ENCODE measurements around the gene RAD9A. TPM values are rescaled to one million over a fixed set of nuclear protein-coding genes. Genes with fewer than 3 reads are reported as not detected.
A peak's percentile ranks its signal among the peaks of the same experiment; 100 is the strongest.
"Not testable (repeated sequence)": the region's sequence is repeated elsewhere in the genome, so short reads cannot be mapped to it uniquely, and the experiment has no call there.

The RAD9A gene
- total and polyA plus RNA-seq, 7 experiments from 2014 or later = 6.3 to 48.0 (median 31.0) TPM

DNA sequence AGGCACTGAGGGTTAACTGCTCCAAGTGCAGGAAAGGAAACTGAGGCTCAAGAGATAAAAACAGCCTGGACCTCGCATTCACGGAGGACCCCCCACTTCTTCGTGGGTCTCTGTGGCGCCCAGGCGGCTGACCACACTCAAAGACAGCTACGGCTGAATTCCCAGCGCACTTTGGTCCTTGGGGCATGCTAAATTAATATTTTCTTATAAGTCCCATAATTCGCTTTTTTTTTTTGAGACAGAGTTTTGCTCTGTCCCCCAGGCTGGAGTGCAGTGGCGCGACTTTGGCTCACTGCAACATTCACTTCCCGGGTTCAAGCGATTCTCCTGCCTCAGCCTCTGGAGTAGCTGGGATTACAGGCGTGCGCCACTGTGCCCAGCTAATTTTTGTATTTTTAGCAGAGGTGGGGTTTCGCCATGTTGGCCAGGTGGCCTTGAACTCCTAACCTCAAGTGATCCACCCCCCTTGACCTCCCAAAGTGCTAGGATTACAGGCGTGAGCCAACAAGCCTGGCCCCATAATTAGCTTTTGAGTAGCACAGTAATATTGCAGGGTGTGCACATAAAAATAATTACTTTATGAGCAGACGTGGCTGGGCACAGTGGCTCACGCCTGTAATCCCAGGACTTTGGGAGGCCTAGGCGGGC lies 10.5 kb downstream of the RAD9A start:
- CTCF ChIA-PET = interaction anchor here (0.6 to 6.4 kb wide), 14 partner anchors 11 to 260 kb away, joined by 3 to 67 read pairs (median 4); partner anchors contain the start of genes PITPNM1 and PTPRCAP
- not testable (repeated sequence) for H3K27me3 ChIP-seq (ENCODE audit: control insufficient read depth in 2 of 2, insufficient read depth in 2 of 2, low read length in 2 of 2); H3K9me3 Mint-ChIP-seq; H3K9me3 ChIP-seq (ENCODE audit: control insufficient read depth in 2 of 3, low read length in 3 of 3); ATAC-seq; H3K27me3 Mint-ChIP-seq
- Mint-ChIP-seq H3K27ac (peak overlapping the region; percentile 66 to 97 (median 95)), H3K4me3 (peak overlapping the region; percentile 72 to 100 (median 96)), H3K36me3 (peaks cover 0 to 49% (median 7%) of the 10 kb centered on the region in 5 donors), H3K4me1 (peaks cover 23 to 59% (median 52%) of the 10 kb centered on the region in 7 donors)
- peak overlapping the region; percentile 98 for H3K4me3 ChIP-seq (ENCODE audit: low read length)
- peaks cover 58 to 63% of the 10 kb centered on the region in 2 donors for H3K4me1 ChIP-seq (ENCODE audit: control insufficient read depth in 2 of 2, insufficient read depth in 2 of 2, low read length in 2 of 2)
- peaks cover 14 to 53% (median 19%) of the 10 kb centered on the region in 3 experiments for H3K36me3 ChIP-seq (ENCODE audit: control insufficient read depth in 2 of 3, insufficient read depth in 3 of 3, low read length in 3 of 3)
- peak overlapping the region; percentile 87 for H3K27ac ChIP-seq (ENCODE audit: low read depth, low read length)
- POLR2A ChIA-PET = interaction anchor here (0.6 to 25.4 kb wide), 26 partner anchors 9 to 281 kb away, joined by 3 to 1530 read pairs (median 6); partner anchors contain the start of genes AIP, ANKRD13D, CARNS1 and PITPNM1
- DNase-seq = peak in 2 of 9 donors; percentile 13 to 38
- intact Hi-C loops (cut with micrococcal nuclease) = loop anchor here (1.0 to 5.0 kb wide), 6 partner anchors 19 to 230 kb away; partner anchors contain the start of genes AIP (in 1 of the 2) and RPS6KB2 (in 1 of the 2)

DNA sequence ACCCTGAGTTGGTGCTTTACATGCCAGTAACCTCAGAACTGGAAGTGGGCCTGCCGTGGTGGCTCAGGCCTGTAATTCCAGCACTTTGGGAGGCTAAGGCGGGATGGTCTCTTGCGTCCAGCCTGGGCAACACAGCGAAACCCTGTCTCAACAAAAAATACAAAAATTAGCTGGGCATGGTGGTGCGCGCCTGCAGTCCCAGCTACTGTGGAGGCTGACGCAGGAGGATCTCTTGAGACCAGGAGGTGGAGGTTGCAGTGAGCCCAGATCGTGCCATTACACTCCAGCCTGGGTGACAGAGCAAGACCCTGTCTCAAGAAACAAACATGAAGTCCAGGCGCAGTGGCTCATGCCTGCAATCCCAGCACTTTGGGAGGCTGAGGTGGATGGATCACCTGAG lies 11.3 kb downstream of the RAD9A start:
- H3K4me1 ChIP-seq (ENCODE audit: control insufficient read depth in 2 of 2, insufficient read depth in 2 of 2, low read length in 2 of 2) = peaks cover 61 to 63% of the 10 kb centered on the region in 2 donors
- H3K27me3 ChIP-seq (ENCODE audit: control insufficient read depth in 2 of 2, insufficient read depth in 2 of 2, low read length in 2 of 2); DNase-seq; H3K9me3 ChIP-seq (ENCODE audit: control insufficient read depth in 2 of 3, low read length in 3 of 3); H3K9me3 Mint-ChIP-seq; H3K27me3 Mint-ChIP-seq; ATAC-seq: not testable (repeated sequence)
- intact Hi-C loops (cut with micrococcal nuclease) = loop anchor here (1.0 to 5.0 kb wide), 10 partner anchors 8 to 229 kb away; partner anchors contain the start of genes PTPRCAP (in 2 of the 2), AIP (in 1 of the 2) and RPS6KB2 (in 1 of the 2)
- Mint-ChIP-seq H3K4me1 (peaks cover 24 to 59% (median 52%) of the 10 kb centered on the region in 7 donors), H3K36me3 (peaks cover 0 to 48% (median 9%) of the 10 kb centered on the region in 5 donors), H3K27ac (peak overlapping the region; percentile 85 to 97 (median 95)), H3K4me3 (peak overlapping the region; percentile 90 to 100 (median 98))
- peak overlapping the region; percentile 87 for H3K27ac ChIP-seq (ENCODE audit: low read depth, low read length)
- H3K4me3 ChIP-seq (ENCODE audit: low read length) = peak overlapping the region; percentile 98
- POLR2A ChIA-PET = interaction anchor here (0.8 to 25.4 kb wide), 20 partner anchors 12 to 282 kb away, joined by 3 to 1530 read pairs (median 6); partner anchors contain the start of genes AIP, CARNS1, POLD4 and PTPRCAP
- CTCF ChIA-PET = interaction anchor here (1.0 to 6.4 kb wide), 11 partner anchors 10 to 81 kb away, joined by 3 to 67 read pairs (median 6); partner anchors contain the start of genes PTPRCAP and RAD9A
- H3K36me3 ChIP-seq (ENCODE audit: control insufficient read depth in 2 of 3, insufficient read depth in 3 of 3, low read length in 3 of 3) = peaks cover 8 to 45% (median 15%) of the 10 kb centered on the region in 3 experiments

DNA sequence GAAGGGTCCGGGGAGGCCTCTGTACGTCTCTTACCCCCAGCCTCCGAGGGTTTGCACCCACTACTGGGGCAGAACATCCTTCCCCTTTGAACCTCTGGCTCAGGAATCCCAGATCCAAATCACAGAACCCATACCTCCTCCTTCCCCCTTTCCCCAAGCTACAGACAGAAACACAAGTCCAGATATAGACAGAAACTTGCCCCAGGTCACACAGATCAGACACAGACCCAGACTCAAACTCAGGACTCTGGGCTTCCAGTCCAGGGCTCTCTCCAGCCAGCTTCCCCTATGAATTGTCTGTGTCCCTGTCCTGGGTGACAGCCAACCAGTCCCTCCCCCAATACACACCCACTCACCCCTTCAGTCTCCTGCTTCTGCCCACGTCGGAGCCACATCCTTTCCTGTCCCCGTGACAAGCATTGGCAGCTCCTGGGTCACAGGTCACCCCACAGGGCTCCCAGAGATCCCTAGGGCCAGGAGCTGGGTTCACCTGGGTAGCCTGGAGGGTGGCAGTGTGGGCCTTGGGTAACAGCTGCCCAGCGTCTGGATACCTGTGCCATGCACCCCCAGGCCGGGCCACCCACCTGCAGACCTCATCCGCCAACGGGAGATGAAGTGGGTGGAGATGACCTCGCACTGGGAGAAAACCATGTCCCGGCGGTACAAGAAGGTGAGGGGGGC lies 12.9 kb downstream of the RAD9A start:
- H3K27me3 Mint-ChIP-seq = no peaks in the 10 kb centered on the region
- Histone ChIP-seq H3K4me3 (ENCODE audit: low read length) (peak overlapping the region; percentile 98), H3K4me1 (ENCODE audit: control insufficient read depth in 2 of 2, insufficient read depth in 2 of 2, low read length in 2 of 2) (peaks cover 65 to 73% of the 10 kb centered on the region in 2 donors), H3K36me3 (ENCODE audit: control insufficient read depth in 2 of 3, insufficient read depth in 3 of 3, low read length in 3 of 3) (peaks cover 0 to 32% (median 5%) of the 10 kb centered on the region in 3 experiments), H3K27me3 (ENCODE audit: control insufficient read depth in 2 of 2, insufficient read depth in 2 of 2, low read length in 2 of 2) (no peaks in the 10 kb centered on the region), H3K27ac (ENCODE audit: low read depth, low read length) (peak overlapping the region; percentile 87), H3K9me3 (ENCODE audit: control insufficient read depth in 2 of 3, low read length in 3 of 3) (no peaks in the 10 kb centered on the region)
- intact Hi-C loops (cut with micrococcal nuclease) = loop anchor here (5.0 kb wide), 2 partner anchors 132 to 228 kb away; no protein-coding TSS in a partner anchor
- no peak for ATAC-seq
- H3K9me3 Mint-ChIP-seq = peaks cover 0 to 3% (median 0%) of the 10 kb centered on the region in 11 donors
- peak overlapping the region; percentile 90 to 100 (median 98) for H3K4me3 Mint-ChIP-seq
- ChIA-PET CTCF (interaction anchor here (1.0 to 6.4 kb wide), 9 partner anchors 8 to 64 kb away, joined by 3 to 67 read pairs (median 6); partner anchors contain the start of genes PTPRCAP and RAD9A), POLR2A (interaction anchor here (0.6 to 25.4 kb wide), 20 partner anchors 8 to 165 kb away, joined by 3 to 1530 read pairs (median 4); partner anchors contain the start of genes AIP, CARNS1, POLD4 and PTPRCAP)
- peak overlapping the region; percentile 85 to 96 (median 95) for H3K27ac Mint-ChIP-seq
- H3K4me1 Mint-ChIP-seq = peaks cover 23 to 63% (median 53%) of the 10 kb centered on the region in 7 donors
- peak in 6 of 9 donors; percentile 42 to 68 (median 51) for DNase-seq
- H3K36me3 Mint-ChIP-seq = peaks cover 0 to 51% (median 11%) of the 10 kb centered on the region in 5 donors

DNA sequence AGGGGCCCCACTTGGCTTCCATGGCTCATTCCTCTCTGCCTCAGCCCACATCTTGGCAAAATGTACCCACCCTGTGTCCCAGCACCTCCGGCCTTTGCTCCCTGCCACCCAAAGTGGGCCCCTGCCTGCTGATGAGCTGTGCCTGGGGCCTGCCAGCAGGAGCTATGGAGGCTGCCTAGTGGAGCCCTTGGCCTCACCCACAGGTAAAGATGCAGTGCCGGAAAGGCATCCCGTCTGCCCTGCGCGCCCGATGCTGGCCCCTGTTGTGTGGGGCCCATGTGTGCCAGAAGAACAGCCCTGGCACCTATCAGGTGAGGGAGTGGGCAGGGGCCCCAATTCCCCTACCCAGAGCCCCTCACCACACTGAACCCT lies 13.4 kb downstream of the RAD9A start:
- H3K36me3 ChIP-seq (ENCODE audit: control insufficient read depth in 2 of 3, insufficient read depth in 3 of 3, low read length in 3 of 3) = peaks cover 0 to 32% (median 5%) of the 10 kb centered on the region in 3 experiments
- intact Hi-C loops (cut with micrococcal nuclease) = no loop called here

DNA sequence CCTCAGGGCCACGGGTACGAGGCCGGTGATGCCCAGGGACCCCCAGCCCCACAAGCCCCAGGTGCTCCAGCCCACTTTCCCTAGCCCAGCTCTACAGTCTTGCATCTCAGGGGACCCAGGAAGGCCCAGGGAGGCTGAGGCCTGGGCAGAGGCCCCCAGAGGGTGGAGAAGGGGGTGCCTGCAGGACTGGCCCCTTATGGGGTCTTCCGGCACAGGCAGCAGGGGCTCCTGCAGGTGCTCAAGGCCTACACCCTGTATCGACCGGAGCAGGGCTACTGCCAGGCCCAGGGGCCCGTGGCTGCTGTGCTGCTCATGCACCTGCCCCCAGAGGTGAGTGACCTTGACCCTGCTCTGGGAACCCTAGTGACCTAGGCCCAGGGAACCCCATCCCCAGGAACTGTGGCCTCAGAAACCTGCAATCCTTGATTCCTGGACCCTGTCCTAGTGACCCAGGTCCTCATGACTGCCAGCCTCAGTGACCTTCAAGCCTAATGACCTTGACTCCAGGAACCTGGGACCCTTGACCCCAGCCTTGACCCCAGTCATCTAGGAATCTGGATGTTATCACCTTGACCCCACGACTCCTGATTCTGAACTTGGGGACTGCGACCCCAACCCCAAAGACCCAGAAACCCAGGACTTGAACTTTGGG lies 14.0 kb downstream of the RAD9A start:
- Histone ChIP-seq H3K4me1 (ENCODE audit: control insufficient read depth in 2 of 2, insufficient read depth in 2 of 2, low read length in 2 of 2) (peaks cover 68 to 76% of the 10 kb centered on the region in 2 donors), H3K9me3 (ENCODE audit: control insufficient read depth in 2 of 3, low read length in 3 of 3) (no peaks in the 10 kb centered on the region), H3K36me3 (ENCODE audit: control insufficient read depth in 2 of 3, insufficient read depth in 3 of 3, low read length in 3 of 3) (peaks cover 0 to 26% (median 5%) of the 10 kb centered on the region in 3 experiments), H3K27ac (ENCODE audit: low read depth, low read length) (peak overlapping the region; percentile 87), H3K4me3 (ENCODE audit: low read length) (peak overlapping the region; percentile 98), H3K27me3 (ENCODE audit: control insufficient read depth in 2 of 2, insufficient read depth in 2 of 2, low read length in 2 of 2) (no peaks in the 10 kb centered on the region)
- Mint-ChIP-seq H3K27me3 (no peaks in the 10 kb centered on the region), H3K4me1 (peaks cover 28 to 65% (median 56%) of the 10 kb centered on the region in 7 donors), H3K27ac (peak overlapping the region in 8 of 9 donors; percentile 91 to 96 (median 95)), H3K36me3 (peaks cover 0 to 49% (median 11%) of the 10 kb centered on the region in 5 donors), H3K9me3 (peaks cover 0 to 3% (median 0%) of the 10 kb centered on the region in 11 donors), H3K4me3 (peak overlapping the region; percentile 90 to 100 (median 98))
- CTCF ChIA-PET = interaction anchor here (6.4 kb wide), 1 partner anchor 13 kb away, joined by 67 read pairs; no protein-coding TSS in a partner anchor
- no peak for ATAC-seq
- DNase-seq = no peak
- POLR2A ChIA-PET = interaction anchor here (0.8 to 25.4 kb wide), 8 partner anchors 15 to 94 kb away, joined by 3 to 1530 read pairs (median 50); partner anchors contain the start of genes AIP, CARNS1, POLD4 and PTPRCAP
- intact Hi-C loops (cut with micrococcal nuclease) = no loop called here

More for the DNA sequence above, 13.4 kb downstream of the RAD9A start:
- H3K4me3 ChIP-seq (ENCODE audit: low read length) = peak overlapping the region; percentile 98
- DNase-seq (peak in 2 of 9 donors; percentile 39 to 44), ATAC-seq (no peak)
- H3K27ac ChIP-seq (ENCODE audit: low read depth, low read length) = peak overlapping the region; percentile 87
- Mint-ChIP-seq H3K4me3 (peak overlapping the region; percentile 90 to 100 (median 98)), H3K27ac (peak overlapping the region; percentile 85 to 96 (median 95)), H3K27me3 (no peaks in the 10 kb centered on the region), H3K4me1 (peaks cover 23 to 65% (median 56%) of the 10 kb centered on the region in 7 donors), H3K36me3 (peaks cover 0 to 54% (median 11%) of the 10 kb centered on the region in 5 donors), H3K9me3 (peaks cover 0 to 3% (median 0%) of the 10 kb centered on the region in 11 donors)
- H3K9me3 ChIP-seq (ENCODE audit: control insufficient read depth in 2 of 3, low read length in 3 of 3) = no peaks in the 10 kb centered on the region
- H3K4me1 ChIP-seq (ENCODE audit: control insufficient read depth in 2 of 2, insufficient read depth in 2 of 2, low read length in 2 of 2) = peaks cover 67 to 76% of the 10 kb centered on the region in 2 donors
- ChIA-PET POLR2A (interaction anchor here (0.6 to 25.4 kb wide), 14 partner anchors 9 to 165 kb away, joined by 3 to 1530 read pairs (median 4); partner anchors contain the start of genes AIP, CARNS1, POLD4 and PTPRCAP), CTCF (interaction anchor here (1.1 to 6.4 kb wide), 4 partner anchors 14 to 63 kb away, joined by 3 to 67 read pairs (median 22); partner anchors contain the start of gene PTPRCAP)
- no peaks in the 10 kb centered on the region for H3K27me3 ChIP-seq (ENCODE audit: control insufficient read depth in 2 of 2, insufficient read depth in 2 of 2, low read length in 2 of 2)
